ENCODE data around the gene CFAP99. TPM values are rescaled to one million over a fixed set of nuclear protein-coding genes. Genes with fewer than 3 reads are reported as not detected.

CFAP99 gene
- total and polyA plus RNA-seq, 9 of the 15 experiments (the other 6 are each of a cell fraction or from before 2014, with no cell fraction given) = 0.07 to 0.18 (median 0.09) TPM; not detected in 6

GRCh38 chr4:2457481-2458295 lies 38.9 kb downstream of the CFAP99 start:
- ChIA-PET POLR2A (no interaction called here), CTCF (ENCODE audit: low intra/inter-chr PET ratio) (no interaction called here)
- no peak overlapping the region for H3K27ac ChIP-seq (ENCODE audit: extremely low read depth, low read depth, low read length)
- H4K20me1 ChIP-seq (replicated peaks; ENCODE audit: control insufficient read depth, insufficient read depth, low read length) = no peaks in the 10 kb centered on the region
- H3K9ac ChIP-seq (ENCODE audit: insufficient read depth in 1 of 2, low read depth in 2 of 2, low read length in 2 of 2) = peak overlapping the region in 1 of 2 experiments; percentile 36; a peak in 2 of 4 replicates
- intact Hi-C loops (cut with micrococcal nuclease) = no loop called here
- TF ChIP-seq USF1 (CRISPR knock-in tag; IDR thresholded peaks at IDR 0.05) = peak; percentile 29; the same call in 1 of the 2 replicates
- TF ChIP-seq NRF1 (conservative IDR thresholded peaks at IDR 0.05 in 1 of 2, IDR thresholded peaks at IDR 0.05 in 1 of 2) = no peak
- in situ Hi-C loops (cut with MboI) = no loop called here
- no TSS peak for BruUV-seq (replicated peaks)
- no peak for FAIRE-seq
- no peaks in the 10 kb centered on the region for H3K9me1 ChIP-seq (ENCODE audit: control insufficient read depth, insufficient read depth, low read length)
- WGBS (ENCODE audit: insufficient coverage, low coverage, missing lambda C conversion rate) = 38% methylated on average over 24 of the region's 24 CpGs
- peaks cover 16 to 41% of the 10 kb centered on the region in 2 experiments; a peak in 4 of 5 replicates for H3K27me3 ChIP-seq (ENCODE audit: control insufficient read depth in 2 of 2, insufficient read depth in 2 of 2, low read length in 2 of 2)
- no peak overlapping the region for H2AFZ ChIP-seq (ENCODE audit: low read depth, low read length)
- no peak for ATAC-seq
- H3K36me3 ChIP-seq (ENCODE audit: control insufficient read depth, insufficient read depth, low read length) = no peaks in the 10 kb centered on the region
- H3K4me3 ChIP-seq = no peak overlapping the region
- peaks cover 0 to 36% of the 10 kb centered on the region in 2 experiments; a peak in 2 of 5 replicates for H3K4me1 ChIP-seq (replicated peaks in 1 of 2; ENCODE audit: control insufficient read depth in 2 of 2, insufficient read depth in 2 of 2, low read length in 2 of 2)
- H3K4me2 ChIP-seq (ENCODE audit: insufficient read depth, low read length) = no peak overlapping the region
- no peaks in the 10 kb centered on the region for H3K79me2 ChIP-seq (ENCODE audit: control insufficient read depth, insufficient read depth, low read length)
- no peaks in the 10 kb centered on the region for H3K9me3 ChIP-seq (replicated peaks; ENCODE audit: control insufficient read depth, insufficient read depth, low read depth, low read length)
- DNase-seq (ENCODE audit: extremely low read depth in 1 of 4, low spot score in 3 of 4) = no peak

Data from K562 (cell line).